ENCODE measurements around the gene LENG1.

- TF ChIP-seq, protein P1, sequence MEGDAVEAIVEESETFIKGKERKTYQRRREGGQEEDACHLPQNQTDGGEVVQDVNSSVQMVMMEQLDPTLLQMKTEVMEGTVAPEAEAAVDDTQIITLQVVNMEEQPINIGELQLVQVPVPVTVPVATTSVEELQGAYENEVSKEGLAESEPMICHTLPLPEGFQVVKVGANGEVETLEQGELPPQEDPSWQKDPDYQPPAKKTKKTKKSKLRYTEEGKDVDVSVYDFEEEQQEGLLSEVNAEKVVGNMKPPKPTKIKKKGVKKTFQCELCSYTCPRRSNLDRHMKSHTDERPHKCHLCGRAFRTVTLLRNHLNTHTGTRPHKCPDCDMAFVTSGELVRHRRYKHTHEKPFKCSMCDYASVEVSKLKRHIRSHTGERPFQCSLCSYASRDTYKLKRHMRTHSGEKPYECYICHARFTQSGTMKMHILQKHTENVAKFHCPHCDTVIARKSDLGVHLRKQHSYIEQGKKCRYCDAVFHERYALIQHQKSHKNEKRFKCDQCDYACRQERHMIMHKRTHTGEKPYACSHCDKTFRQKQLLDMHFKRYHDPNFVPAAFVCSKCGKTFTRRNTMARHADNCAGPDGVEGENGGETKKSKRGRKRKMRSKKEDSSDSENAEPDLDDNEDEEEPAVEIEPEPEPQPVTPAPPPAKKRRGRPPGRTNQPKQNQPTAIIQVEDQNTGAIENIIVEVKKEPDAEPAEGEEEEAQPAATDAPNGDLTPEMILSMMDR (IDR thresholded peaks at IDR 0.05; ENCODE audit: insufficient read depth, low read length) = no peak
- TF ChIP-seq POLR2AphosphoS5 (IDR thresholded peaks at IDR 0.05; ENCODE audit: low read depth) = no peak
Measured at GRCh38 chr19:54106716-54107115, 52.8 kb downstream of the LENG1 start.

All from HL-60 (cell line).